Ramos (cell line): ENCODE results near the gene CLEC14A.

Source experiments
- in situ Hi-C: fragments of 300-500 bp; cut with MboI; formaldehyde crosslinking; loops from one replicate; pipeline ENCODE4 v1.14.3; 2022; ENCODE audit warnings: low sequenced_read_pairs; ENCODE audit not compliant: unreplicated experiment

Gene CLEC14A

GRCh38 chr14:38250331-38250730, 5.6 kb downstream of the CLEC14A start:
- in situ Hi-C loops: no loop called here

GRCh38 chr14:38248321-38249028, 7.4 kb downstream of the CLEC14A start:
- in situ Hi-C loops: no loop called here

GRCh38 chr14:38243696-38244240, 12.1 kb downstream of the CLEC14A start:
- in situ Hi-C loops: no loop called here

- in situ Hi-C loops: no loop called here
Observed at GRCh38 chr14:38238878-38239277, 17.0 kb downstream of the CLEC14A start.

GRCh38 chr14:38238332-38238731, 17.6 kb downstream of the CLEC14A start:
- in situ Hi-C loops: no loop called here

GRCh38 chr14:38233218-38233617, 22.7 kb downstream of the CLEC14A start:
- in situ Hi-C loops: no loop called here

- in situ Hi-C loops: no loop called here
Observed at GRCh38 chr14:38226366-38226765, 29.5 kb downstream of the CLEC14A start.

GRCh38 chr14:38225946-38226345, 29.9 kb downstream of the CLEC14A start:
- in situ Hi-C loops: no loop called here

GRCh38 chr14:38224338-38224737, 31.6 kb downstream of the CLEC14A start:
- in situ Hi-C loops: no loop called here

GRCh38 chr14:38221077-38221476, 34.8 kb downstream of the CLEC14A start:
- in situ Hi-C loops: no loop called here

- in situ Hi-C loops: no loop called here
Observed at GRCh38 chr14:38217553-38217952, 38.3 kb downstream of the CLEC14A start.

- in situ Hi-C loops: no loop called here
Observed at GRCh38 chr14:38213001-38213400, 42.9 kb downstream of the CLEC14A start.

- in situ Hi-C loops: no loop called here
Observed at GRCh38 chr14:38212111-38212510, 43.8 kb downstream of the CLEC14A start.

- in situ Hi-C loops: no loop called here
Observed at GRCh38 chr14:38211255-38211735, 44.6 kb downstream of the CLEC14A start.

- in situ Hi-C loops: no loop called here
Observed at GRCh38 chr14:38210587-38211216, 45.2 kb downstream of the CLEC14A start.

- in situ Hi-C loops: no loop called here
Observed at GRCh38 chr14:38209572-38210557, 46.0 kb downstream of the CLEC14A start.

- in situ Hi-C loops: no loop called here
Observed at GRCh38 chr14:38208618-38209562, 47.0 kb downstream of the CLEC14A start.

- in situ Hi-C loops: no loop called here
Observed at GRCh38 chr14:38207736-38208617, 47.9 kb downstream of the CLEC14A start, which contains the start of gene SSTR1. TSS of gene SSTR1 (plus strand) at chr14:38207904. CDS start at chr14:38209390, 1,486 bp downstream.
